HepG2 (cell line): ENCODE measurements around the gene DSCAM. TPM values are rescaled to one million over a fixed set of nuclear protein-coding genes. Genes with fewer than 3 reads are reported as not detected.

ENCODE experiments used
- ATAC-seq: fragments of 200-7000 bp; cut with Tn5 transposase; 3 replicates; pipeline ENCODE4 v1.9.1; 2020; ENCODE audit warnings: mild to moderate bottlenecking, moderate library complexity
- BruUV-seq: library from RNA; stranded (reverse); fragments of 400-500 nt; replicated peaks from 2 replicates; lab custom pipeline; 2021; lab: Mats Ljungman, UMichigan
- CTCF ChIA-PET: fragments of 300-600 bp; formaldehyde crosslinking; extraction: SDS; loops from one replicate; lab custom pipeline; 2021; ENCODE audit warnings: low total read pairs, inconsistent platforms, low intra/inter-chr PET ratio; lab: Yijun Ruan, JAX
- POLR2A ChIA-PET: fragments of 350-600 bp; sonication (Branson Sonifier 250); formaldehyde crosslinking; loops from one replicate; lab custom pipeline; 2020; ENCODE audit warnings: antibody characterized with exemption, inconsistent platforms; lab: Yijun Ruan, JAX
- DNase-seq: peaks from one replicate; pipeline ENCODE4 v3.0.0-alpha.2; 2015; ENCODE audit warnings: low spot score
- FAIRE-seq: peaks from 3 replicates; lab custom pipeline; 2011; peaks lifted over from hg19 to GRCh38; lab: Jason Lieb, UNC
- H2AFZ ChIP-seq: one replicate; pipeline ENCODE4 v1.6.1; 2011; ENCODE audit warnings: low read length, inconsistent platforms
- H3K27ac ChIP-seq: fragments of 300-600 bp; 3 replicates; pipeline ENCODE4 v1.8.0; 2011; ENCODE audit warnings: mixed run types, mild to moderate bottlenecking, mixed read lengths, low read length, inconsistent platforms; ENCODE audit not compliant: insufficient read depth; ENCODE audit errors: extremely low read length
- H3K27me3 ChIP-seq, 2 experiments: fragments of 200-600 bp in 1 of 2; 2 replicates in 1 of 2; 3 replicates in 1 of 2; pipeline versions ENCODE4 v1.6.0 to v1.8.0; 2011; ENCODE audit warnings: low read length in 2 of 2, mild to moderate bottlenecking in 2 of 2, moderate library complexity in 2 of 2, inconsistent platforms in 1 of 2; ENCODE audit not compliant: insufficient read depth in 2 of 2, control insufficient read depth in 1 of 2
- H3K36me3 ChIP-seq, 2 experiments: fragments of 200-600 bp in 1 of 2; replicated peaks in 1 of 2; 2 replicates in 1 of 2; 3 replicates in 1 of 2; pipeline versions ENCODE4 v1.5.1 to v1.8.0; 2011; ENCODE audit warnings: low read length in 2 of 2, inconsistent platforms in 1 of 2; ENCODE audit not compliant: insufficient read depth in 2 of 2, control insufficient read depth in 1 of 2
- H3K4me1 ChIP-seq: 2 replicates; pipeline ENCODE4 v1.5.1; 2012; ENCODE audit warnings: low read length, inconsistent platforms; ENCODE audit not compliant: insufficient read depth
- H3K4me2 ChIP-seq: 2 replicates; pipeline ENCODE4 v1.6.0; 2011; ENCODE audit warnings: low read depth, low read length, inconsistent platforms
- H3K4me3 ChIP-seq, 3 experiments: fragments of 200-600 bp in 1 of 3; sonication (generic), shearing (Covaris generic) in 1 of 3; replicated peaks in 1 of 3; 2 replicates each; pipeline ENCODE4 v1.5.1; 2011 to 2016; ENCODE audit warnings: low read length in 3 of 3, inconsistent platforms in 2 of 3, low read depth in 2 of 3, mild to moderate bottlenecking in 2 of 3, control low read depth in 1 of 3, mixed read lengths in 1 of 3; ENCODE audit not compliant: insufficient read depth in 1 of 3
- H3K79me2 ChIP-seq: one replicate; pipeline ENCODE4 v1.6.1; 2011; ENCODE audit warnings: low read length, inconsistent platforms; ENCODE audit not compliant: insufficient read depth
- H3K9ac ChIP-seq: 2 replicates; pipeline ENCODE4 v1.6.0; 2011; ENCODE audit warnings: mild to moderate bottlenecking, low read depth, low read length, inconsistent platforms; ENCODE audit not compliant: insufficient read depth
- H3K9me3 ChIP-seq: 2 replicates; pipeline ENCODE4 v1.5.1; 2012; ENCODE audit warnings: mild to moderate bottlenecking, low read length
- H4K20me1 ChIP-seq: 2 replicates; pipeline ENCODE4 v1.6.0; 2011; ENCODE audit warnings: inconsistent platforms, mild to moderate bottlenecking, low read length, moderate library complexity; ENCODE audit not compliant: insufficient read depth
- DNMT1 ChIP-seq: sonication (generic); formaldehyde crosslinking; IDR thresholded peaks from 2 replicates; pipeline ENCODE4 v1.5.1; 2020; ENCODE audit warnings: mild to moderate bottlenecking, missing genetic modification reagents
- DPF2 ChIP-seq: sonication (generic); formaldehyde crosslinking; IDR thresholded peaks from 2 replicates; pipeline ENCODE4 v1.4.0; 2020; ENCODE audit warnings: mild to moderate bottlenecking, low read depth, missing genetic modification reagents, borderline replicate concordance
- EP300 ChIP-seq, 3 experiments: sonication (generic) in 1 of 3; formaldehyde crosslinking in 1 of 3; IDR thresholded peaks; 2 replicates each; pipeline versions ENCODE4 v1.5.1 to v1.6.1; 2011 to 2020; ENCODE audit warnings: low read depth in 2 of 3, low read length in 2 of 3, borderline replicate concordance in 1 of 3, improper control_type of control experiment in 1 of 3, mild to moderate bottlenecking in 1 of 3, missing genetic modification reagents in 1 of 3, moderate library complexity in 1 of 3
- HOXA5 ChIP-seq: sonication (generic); formaldehyde crosslinking; IDR thresholded peaks from 2 replicates; pipeline ENCODE4 v1.4.0; 2020; ENCODE audit warnings: missing genetic modification reagents
- KAT2B ChIP-seq: fragments of 150-350 bp; IDR thresholded peaks from 2 replicates; pipeline ENCODE4 v1.6.1; 2014; ENCODE audit warnings: low read depth, low read length, borderline replicate concordance
- KLF16 ChIP-seq, 2 experiments: sonication (generic) in 1 of 2; formaldehyde crosslinking in 1 of 2; IDR thresholded peaks; 2 replicates each; pipeline versions ENCODE4 v1.6.1 to v1.8.0; 2016 to 2023; ENCODE audit warnings: missing genetic modification reagents in 2 of 2, missing compliant biosample characterization in 1 of 2
- SRSF9 ChIP-seq: fragments of 200-400 bp; formaldehyde crosslinking; IDR thresholded peaks from 2 replicates; pipeline ENCODE4 v1.6.1; 2018; ENCODE audit warnings: borderline replicate concordance, mild to moderate bottlenecking, low read depth, low read length; ENCODE audit not compliant: insufficient read depth, poor library complexity, severe bottlenecking
- WGBS: methylation state at CpG from one replicate; pipeline ENCODE4 v1.1.6; 2017; ENCODE audit warnings: low lambda C conversion rate; 5-methylcytosine and 5-hydroxymethylcytosine counted together
- in situ Hi-C: cut with HindIII; loops from 2 replicates; pipeline ENCODE4 v1.10.0; 2017; ENCODE audit warnings: low pct_unique_long_range_greater_than_20kb; ENCODE audit not compliant: extremely low pct_ligation_motif_present
- intact Hi-C: fragments of 100-400 bp; cut with micrococcal nuclease; formaldehyde crosslinking; loops from one replicate; pipeline ENCODE4 v1.10.0; 2022; ENCODE audit not compliant: unreplicated experiment
- polyA plus RNA-seq, 8 experiments: library from polyadenylated mRNA; depleted of rRNA in 3 of 8; stranded (reverse) in 7 of 8; unstranded in 1 of 8; fragments of >200 nt; fragmentation: Illumina TruSeq in 4 of 8; extraction: Trizol in 4 of 8; gene quantifications; 2 replicates each; pipeline versions ENCODE4 v1.2.1 to v1.2.3, GENCODE V29; 2011 to 2016; ENCODE audit warnings: low read depth in 4 of 8, missing spikeins in 1 of 8, mixed read lengths in 1 of 8; ENCODE audit not compliant: insufficient read depth in 1 of 8
- total RNA-seq, 5 experiments: library from RNA; depleted of rRNA; stranded (reverse); fragments of >200 nt; fragmentation: Illumina TruSeq; extraction: Trizol; gene quantifications; 2 replicates each; pipeline ENCODE4 v1.2.3, GENCODE V29; 2016; ENCODE audit warnings: low read depth in 1 of 5
- TF ChIP-seq, protein P1 (sequence below): sonication (generic); formaldehyde crosslinking; IDR thresholded peaks from 2 replicates; pipeline ENCODE4 v1.9.0; 2021; ENCODE audit warnings: missing genetic modification reagents, mild to moderate bottlenecking, borderline replicate concordance
- TF ChIP-seq, protein P2 (sequence below): sonication (generic); formaldehyde crosslinking; IDR thresholded peaks from 2 replicates; pipeline ENCODE4 v1.8.1; 2023; ENCODE audit warnings: mild to moderate bottlenecking, inconsistent platforms, moderate library complexity, missing genetic modification reagents, borderline replicate concordance
- TF ChIP-seq, protein P3 (sequence below): sonication (generic); formaldehyde crosslinking; IDR thresholded peaks from 2 replicates; pipeline ENCODE4 v1.9.0; 2021; ENCODE audit warnings: missing genetic modification reagents, borderline replicate concordance
- TF ChIP-seq, protein P4 (sequence below): sonication (generic); formaldehyde crosslinking; IDR thresholded peaks from 2 replicates; pipeline ENCODE4 v1.8.1; 2023; ENCODE audit warnings: missing genetic modification reagents, inconsistent platforms, borderline replicate concordance
- TF ChIP-seq, protein P5 (sequence below): IDR thresholded peaks from 2 replicates; pipeline ENCODE4 v1.6.1; 2016; ENCODE audit warnings: low read depth, control low read depth

Gene DSCAM
- total and polyA plus RNA-seq, 2 of the 13 experiments (the other 11 are each of a cell fraction or from before 2014, with no cell fraction given): not detected

DNA sequence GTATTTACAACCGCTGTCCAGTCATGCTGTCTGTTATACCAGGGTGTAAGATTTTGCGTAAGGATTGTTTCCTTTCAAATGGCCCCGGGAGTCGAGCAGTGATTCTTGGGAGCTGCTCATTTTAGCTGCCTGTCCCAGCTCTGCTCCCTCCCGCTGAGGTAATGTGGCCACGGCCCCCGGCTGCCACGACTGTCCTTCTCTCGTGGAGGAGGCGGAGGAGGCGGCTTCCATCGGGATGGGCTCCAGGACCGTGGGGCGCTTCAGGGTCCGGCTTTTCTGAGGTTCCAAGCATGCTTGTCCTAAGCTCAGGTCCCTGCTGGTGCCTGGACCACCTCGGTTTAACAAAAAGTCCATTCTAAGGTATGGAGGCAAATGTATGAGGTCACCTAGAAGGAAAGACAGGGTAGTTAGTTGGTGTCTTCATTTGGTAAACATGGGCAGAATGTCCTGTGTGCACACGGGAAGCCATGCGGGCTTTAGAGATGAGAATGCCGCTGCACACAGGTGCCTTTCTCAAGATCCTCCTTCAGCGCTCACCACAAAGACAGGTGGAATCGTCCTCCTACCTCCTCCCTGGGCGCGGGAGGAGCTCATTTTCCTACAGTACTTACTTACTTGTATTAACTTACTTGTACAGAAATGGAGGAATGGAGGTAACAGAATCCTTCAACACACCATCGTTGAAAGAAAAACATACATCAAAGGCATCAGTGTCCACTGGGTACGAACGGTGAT is 833.8 kb downstream of the DSCAM start:
- Histone ChIP-seq H3K9me3 (peaks cover 97% of the 10 kb centered on the region), H3K9ac (no peak overlapping the region), H3K36me3 (no peaks in the 10 kb centered on the region), H3K27ac (no peak overlapping the region), H3K4me3 (no peak overlapping the region), H3K4me2 (no peak overlapping the region), H2AFZ (no peak overlapping the region), H3K27me3 (no peaks in the 10 kb centered on the region), H4K20me1 (no peaks in the 10 kb centered on the region), H3K79me2 (no peaks in the 10 kb centered on the region), H3K4me1 (no peaks in the 10 kb centered on the region)
- 51% methylated on average over 22 of the region's 26 CpGs for WGBS
- ChIA-PET CTCF (no interaction called here), POLR2A (no interaction called here)
- no peak for ATAC-seq
- no peak for DNase-seq
- no peak for FAIRE-seq
- no TSS peak for BruUV-seq
- intact Hi-C loops: no loop called here
- in situ Hi-C loops: no loop called here
- TF ChIP-seq, protein P1, sequence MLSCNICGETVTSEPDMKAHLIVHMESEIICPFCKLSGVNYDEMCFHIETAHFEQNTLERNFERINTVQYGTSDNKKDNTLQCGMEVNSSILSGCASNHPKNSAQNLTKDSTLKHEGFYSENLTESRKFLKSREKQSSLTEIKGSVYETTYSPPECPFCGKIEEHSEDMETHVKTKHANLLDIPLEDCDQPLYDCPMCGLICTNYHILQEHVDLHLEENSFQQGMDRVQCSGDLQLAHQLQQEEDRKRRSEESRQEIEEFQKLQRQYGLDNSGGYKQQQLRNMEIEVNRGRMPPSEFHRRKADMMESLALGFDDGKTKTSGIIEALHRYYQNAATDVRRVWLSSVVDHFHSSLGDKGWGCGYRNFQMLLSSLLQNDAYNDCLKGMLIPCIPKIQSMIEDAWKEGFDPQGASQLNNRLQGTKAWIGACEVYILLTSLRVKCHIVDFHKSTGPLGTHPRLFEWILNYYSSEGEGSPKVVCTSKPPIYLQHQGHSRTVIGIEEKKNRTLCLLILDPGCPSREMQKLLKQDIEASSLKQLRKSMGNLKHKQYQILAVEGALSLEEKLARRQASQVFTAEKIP (CRISPR knock-in tag): no peak
- TF ChIP-seq HOXA5 (CRISPR knock-in tag): no peak
- TF ChIP-seq KAT2B: no peak
- no peak for TF ChIP-seq DPF2 (CRISPR knock-in tag)
- no peak for TF ChIP-seq KLF16 (CRISPR knock-in tag; IDR thresholded peaks at IDR 0.05)
- no peak for TF ChIP-seq SRSF9
- TF ChIP-seq, protein P2, sequence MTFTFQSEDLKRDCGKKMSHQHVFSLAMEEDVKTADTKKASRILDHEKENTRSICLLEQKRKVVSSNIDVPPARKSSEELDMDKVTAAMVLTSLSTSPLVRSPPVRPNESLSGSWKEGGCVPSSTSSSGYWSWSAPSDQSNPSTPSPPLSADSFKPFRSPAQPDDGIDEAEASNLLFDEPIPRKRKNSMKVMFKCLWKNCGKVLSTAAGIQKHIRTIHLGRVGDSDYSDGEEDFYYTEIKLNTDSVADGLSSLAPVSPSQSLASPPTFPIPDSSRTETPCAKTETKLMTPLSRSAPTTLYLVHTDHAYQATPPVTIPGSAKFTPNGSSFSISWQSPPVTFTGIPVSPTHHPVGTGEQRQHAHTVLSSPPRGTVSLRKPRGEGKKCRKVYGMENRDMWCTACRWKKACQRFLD (CRISPR knock-in tag): no peak
- TF ChIP-seq, protein P3, sequence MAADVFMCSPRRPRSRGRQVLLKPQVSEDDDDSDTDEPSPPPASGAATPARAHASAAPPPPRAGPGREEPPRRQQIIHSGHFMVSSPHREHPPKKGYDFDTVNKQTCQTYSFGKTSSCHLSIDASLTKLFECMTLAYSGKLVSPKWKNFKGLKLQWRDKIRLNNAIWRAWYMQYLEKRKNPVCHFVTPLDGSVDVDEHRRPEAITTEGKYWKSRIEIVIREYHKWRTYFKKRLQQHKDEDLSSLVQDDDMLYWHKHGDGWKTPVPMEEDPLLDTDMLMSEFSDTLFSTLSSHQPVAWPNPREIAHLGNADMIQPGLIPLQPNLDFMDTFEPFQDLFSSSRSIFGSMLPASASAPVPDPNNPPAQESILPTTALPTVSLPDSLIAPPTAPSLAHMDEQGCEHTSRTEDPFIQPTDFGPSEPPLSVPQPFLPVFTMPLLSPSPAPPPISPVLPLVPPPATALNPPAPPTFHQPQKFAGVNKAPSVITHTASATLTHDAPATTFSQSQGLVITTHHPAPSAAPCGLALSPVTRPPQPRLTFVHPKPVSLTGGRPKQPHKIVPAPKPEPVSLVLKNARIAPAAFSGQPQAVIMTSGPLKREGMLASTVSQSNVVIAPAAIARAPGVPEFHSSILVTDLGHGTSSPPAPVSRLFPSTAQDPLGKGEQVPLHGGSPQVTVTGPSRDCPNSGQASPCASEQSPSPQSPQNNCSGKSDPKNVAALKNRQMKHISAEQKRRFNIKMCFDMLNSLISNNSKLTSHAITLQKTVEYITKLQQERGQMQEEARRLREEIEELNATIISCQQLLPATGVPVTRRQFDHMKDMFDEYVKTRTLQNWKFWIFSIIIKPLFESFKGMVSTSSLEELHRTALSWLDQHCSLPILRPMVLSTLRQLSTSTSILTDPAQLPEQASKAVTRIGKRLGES (CRISPR knock-in tag): no peak
- TF ChIP-seq, protein P4, sequence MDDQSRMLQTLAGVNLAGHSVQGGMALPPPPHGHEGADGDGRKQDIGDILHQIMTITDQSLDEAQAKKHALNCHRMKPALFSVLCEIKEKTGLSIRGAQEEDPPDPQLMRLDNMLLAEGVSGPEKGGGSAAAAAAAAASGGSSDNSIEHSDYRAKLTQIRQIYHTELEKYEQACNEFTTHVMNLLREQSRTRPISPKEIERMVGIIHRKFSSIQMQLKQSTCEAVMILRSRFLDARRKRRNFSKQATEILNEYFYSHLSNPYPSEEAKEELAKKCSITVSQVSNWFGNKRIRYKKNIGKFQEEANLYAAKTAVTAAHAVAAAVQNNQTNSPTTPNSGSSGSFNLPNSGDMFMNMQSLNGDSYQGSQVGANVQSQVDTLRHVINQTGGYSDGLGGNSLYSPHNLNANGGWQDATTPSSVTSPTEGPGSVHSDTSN: no peak
- TF ChIP-seq DNMT1 (CRISPR knock-in tag): no peak
- TF ChIP-seq, protein P5, sequence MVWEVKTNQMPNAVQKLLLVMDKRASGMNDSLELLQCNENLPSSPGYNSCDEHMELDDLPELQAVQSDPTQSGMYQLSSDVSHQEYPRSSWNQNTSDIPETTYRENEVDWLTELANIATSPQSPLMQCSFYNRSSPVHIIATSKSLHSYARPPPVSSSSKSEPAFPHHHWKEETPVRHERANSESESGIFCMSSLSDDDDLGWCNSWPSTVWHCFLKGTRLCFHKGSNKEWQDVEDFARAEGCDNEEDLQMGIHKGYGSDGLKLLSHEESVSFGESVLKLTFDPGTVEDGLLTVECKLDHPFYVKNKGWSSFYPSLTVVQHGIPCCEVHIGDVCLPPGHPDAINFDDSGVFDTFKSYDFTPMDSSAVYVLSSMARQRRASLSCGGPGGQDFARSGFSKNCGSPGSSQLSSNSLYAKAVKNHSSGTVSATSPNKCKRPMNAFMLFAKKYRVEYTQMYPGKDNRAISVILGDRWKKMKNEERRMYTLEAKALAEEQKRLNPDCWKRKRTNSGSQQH (CRISPR knock-in tag): no peak
- TF ChIP-seq EP300 (IDR thresholded peaks at IDR 0.05; ENCODE audit: low read depth in 2 of 2, low read length in 2 of 2): no peak
- no peak for TF ChIP-seq EP300 (CRISPR knock-in tag; IDR thresholded peaks at IDR 0.05; ENCODE audit: borderline replicate concordance)
- TF ChIP-seq, all 625 proteins: peak for 0
